Lung (tissue), 12 donors: Measurements from ENCODE around the gene DHX38. TPM values are rescaled to one million over a fixed set of nuclear protein-coding genes. Genes with fewer than 3 reads are reported as not detected.
A peak's percentile ranks its signal among the peaks of the same experiment; 100 is the strongest.

Source experiments
- ATAC-seq: fragments of 200-7000 bp; cut with Tn5 transposase; one replicate; pipeline ENCODE4 v1.9.1; 2020; ENCODE audit warnings: moderate number of reproducible peaks; ENCODE audit not compliant: insufficient read depth, low FRiP score
- DNase-seq, 3 donors: peaks; one replicate each; pipeline ENCODE4 v3.0.0-alpha.2; 2013 to 2017
- H3K27ac ChIP-seq, 2 donors: one replicate each; pipeline ENCODE4 v1.5.1; 2013; ENCODE audit warnings: mild to moderate bottlenecking in 2 of 2, moderate library complexity in 2 of 2, control low read depth in 1 of 2, inconsistent platforms in 1 of 2, low read depth in 1 of 2, low read length in 1 of 2
- H3K27me3 ChIP-seq, 3 donors: one replicate each; pipeline ENCODE4 v1.5.1; 2013; ENCODE audit warnings: low read length in 2 of 3; ENCODE audit not compliant: control insufficient read depth in 3 of 3, insufficient read depth in 3 of 3
- H3K36me3 ChIP-seq, 4 donors: one replicate each; pipeline ENCODE4 v1.5.1; 2013; ENCODE audit warnings: low read length in 4 of 4, mild to moderate bottlenecking in 1 of 4, moderate library complexity in 1 of 4; ENCODE audit not compliant: control insufficient read depth in 4 of 4, insufficient read depth in 4 of 4
- H3K4me1 ChIP-seq, 5 donors: one replicate each; pipeline ENCODE4 v1.5.1; 2013; ENCODE audit warnings: low read length in 5 of 5, mild to moderate bottlenecking in 2 of 5, moderate library complexity in 1 of 5; ENCODE audit not compliant: control insufficient read depth in 5 of 5, insufficient read depth in 5 of 5
- H3K4me3 ChIP-seq: one replicate; pipeline ENCODE4 v1.5.1; 2013; ENCODE audit warnings: mild to moderate bottlenecking, control low read depth, moderate library complexity
- H3K9ac ChIP-seq, 2 donors: one replicate each; pipeline ENCODE4 v1.5.1; 2013; ENCODE audit warnings: low read length in 2 of 2, control low read depth in 1 of 2; ENCODE audit not compliant: insufficient read depth in 1 of 2
- H3K9me3 ChIP-seq, 4 donors: one replicate each; pipeline ENCODE4 v1.5.1; 2013; ENCODE audit warnings: low read length in 3 of 4, mild to moderate bottlenecking in 1 of 4, moderate library complexity in 1 of 4; ENCODE audit not compliant: control insufficient read depth in 4 of 4, insufficient read depth in 3 of 4
- CTCF ChIP-seq: IDR thresholded peaks from 2 replicates; pipeline ENCODE4 v1.5.1; 2012; ENCODE audit warnings: mild to moderate bottlenecking; ENCODE audit errors: control extremely low read depth, extremely low read depth
- WGBS, 2 donors: extraction: QIAGEN DNeasy Blood & Tissue Kit; methylation state at CpG; one replicate each; pipeline ENCODE4 v1.1.7; 2013; 5-methylcytosine and 5-hydroxymethylcytosine counted together
- polyA plus RNA-seq, 2 donors: library from polyadenylated mRNA; stranded (reverse); fragments of 200-250 nt; gene quantifications; one replicate each; pipeline ENCODE4 v1.2.1, GENCODE V29; 2013
- total RNA-seq, 2 donors: library from RNA; depleted of rRNA in 1 of 2; stranded (reverse); fragments of >200 nt in 1 of 2; gene quantifications; one replicate each; pipeline ENCODE4 v1.2.1, GENCODE V29; 2014 to 2021
- donor health status: control.
- donor health status: control.
- donor health status: Bipolar disorder and iron deficiency.
- donor health status: healthy.
- donor health status: DM: yes; HTN: yes; CAD: no.

Gene DHX38
- total and polyA plus RNA-seq, 4 donors: 39.6 to 62.3 (median 45.5) TPM

- ATAC-seq (no peak), DNase-seq (no peak)
- Histone ChIP-seq H3K36me3 (no peaks in the 10 kb centered on the region), H3K4me3 (no peak overlapping the region), H3K9ac (no peak overlapping the region), H3K9me3 (no peaks in the 10 kb centered on the region), H3K27ac (no peak overlapping the region), H3K4me1 (no peaks in the 10 kb centered on the region), H3K27me3 (no peaks in the 10 kb centered on the region)
- no peak for TF ChIP-seq CTCF
- 85 to 87% methylated on average over 1 of the region's 1 CpG for WGBS, 2 donors
Measured at GRCh38 chr16:72142476-72142875, 48.8 kb downstream of the DHX38 start.

- Histone ChIP-seq H3K27me3 (no peaks in the 10 kb centered on the region), H3K36me3 (no peaks in the 10 kb centered on the region), H3K9me3 (no peaks in the 10 kb centered on the region), H3K4me1 (no peaks in the 10 kb centered on the region), H3K27ac (no peak overlapping the region), H3K9ac (no peak overlapping the region), H3K4me3 (no peak overlapping the region)
- TF ChIP-seq CTCF: no peak
- 76 to 79% methylated on average over 8 of the region's 8 CpGs for whole genome bisulfite sequencing, 2 donors
- DNase-seq (no peak), ATAC-seq (no peak)
Measured at GRCh38 chr16:72149676-72150464, 56.2 kb downstream of the DHX38 start.

GRCh38 chr16:72159386-72159785 lies 65.7 kb downstream of the DHX38 start:
- no peaks in the 10 kb centered on the region for H3K9me3 ChIP-seq
- ATAC-seq: no peak
- H3K36me3 ChIP-seq: no peaks in the 10 kb centered on the region
- peaks cover 0 to 14% (median 0%) of the 10 kb centered on the region in 5 donors for H3K4me1 ChIP-seq
- no peak overlapping the region for H3K9ac ChIP-seq
- H3K27ac ChIP-seq: no peak overlapping the region
- DNase-seq: peak in 2 of 3 donors; percentile 82 to 89
- H3K27me3 ChIP-seq: no peaks in the 10 kb centered on the region
- WGBS, 2 donors: 48 to 72% methylated on average over 2 of the region's 2 CpGs
- H3K4me3 ChIP-seq: no peak overlapping the region
- TF ChIP-seq CTCF: no peak
